ENCODE results near the gene ZBTB7C. TPM values are rescaled to one million over a fixed set of nuclear protein-coding genes. Genes with fewer than 3 reads are reported as not detected.

Gene ZBTB7C
- polyA plus RNA-seq, 1 of the 3 experiments (the other 2 are of a cell fraction): 0.05 TPM

GRCh38 chr18:48077291-48077690, 331.9 kb downstream of the ZBTB7C start:
- no peak overlapping the region for H2AFZ ChIP-seq (ENCODE audit: low read depth)
- no peak overlapping the region for H3K9ac ChIP-seq
- no peak overlapping the region for H3K4me2 ChIP-seq
- 74% methylated on average over 6 of the region's 8 CpGs for WGBS (ENCODE audit: low lambda C conversion rate)
- H3K27me3 ChIP-seq (ENCODE audit: insufficient read depth): no peaks in the 10 kb centered on the region
- no peaks in the 10 kb centered on the region for H3F3A ChIP-seq (replicated peaks; ENCODE audit: insufficient read depth)
- H3K4me1 ChIP-seq (ENCODE audit: control insufficient read depth in 1 of 2, insufficient read depth in 2 of 2, low read depth in 1 of 2, low read length in 1 of 2): peaks cover 8 to 55% of the 10 kb centered on the region in 2 experiments; a peak in 3 of 4 replicates
- H3K36me3 ChIP-seq (replicated peaks in 1 of 2; ENCODE audit: control insufficient read depth in 1 of 2, insufficient read depth in 2 of 2, low read length in 1 of 2): no peaks in the 10 kb centered on the region
- no peaks in the 10 kb centered on the region for H3K9me2 ChIP-seq
- no peaks in the 10 kb centered on the region for H4K20me1 ChIP-seq (ENCODE audit: insufficient read depth)
- H3K9me3 ChIP-seq: no peaks in the 10 kb centered on the region
- no peak for TF ChIP-seq CHD2 (IDR thresholded peaks at IDR 0.05; ENCODE audit: low read length, partially characterized antibody)
- no peak for TF ChIP-seq RFX5 (IDR thresholded peaks at IDR 0.05; ENCODE audit: low read length)
- no peak overlapping the region for H3K27ac ChIP-seq (ENCODE audit: low read depth in 2 of 2, low read length in 1 of 2)
- H3K79me2 ChIP-seq (ENCODE audit: insufficient read depth): no peaks in the 10 kb centered on the region
- no peak for DNase-seq
- POLR2A ChIA-PET: no interaction called here
- H3K4me3 ChIP-seq (ENCODE audit: low read depth in 2 of 2, low read length in 1 of 2): no peak overlapping the region
- CTCF ChIA-PET: interaction anchor here (0.8 kb wide), 1 partner anchor 153 kb away, joined by 4 read pairs; no protein-coding TSS in a partner anchor

- TF ChIP-seq RCOR1 (IDR thresholded peaks at IDR 0.05; ENCODE audit: low read length) (no peak), TEAD4 (IDR thresholded peaks at IDR 0.05; ENCODE audit: borderline replicate concordance, insufficient read depth) (no peak), FOXJ3 (CRISPR knock-in tag; IDR thresholded peaks at IDR 0.05) (no peak), GABPA (IDR thresholded peaks at IDR 0.05; ENCODE audit: low read depth) (no peak), JUND (IDR thresholded peaks at IDR 0.05) (no peak), MEF2A (IDR thresholded peaks at IDR 0.05; ENCODE audit: borderline replicate concordance, low read depth) (no peak), NFIC (IDR thresholded peaks at IDR 0.05; ENCODE audit: borderline replicate concordance) (no peak), SMC3 (IDR thresholded peaks at IDR 0.05; ENCODE audit: low read depth, low read length) (no peak), POLR2AphosphoS5 (IDR thresholded peaks at IDR 0.05; ENCODE audit: low read depth, low read length) (no peak)
- TF ChIP-seq, protein P1, sequence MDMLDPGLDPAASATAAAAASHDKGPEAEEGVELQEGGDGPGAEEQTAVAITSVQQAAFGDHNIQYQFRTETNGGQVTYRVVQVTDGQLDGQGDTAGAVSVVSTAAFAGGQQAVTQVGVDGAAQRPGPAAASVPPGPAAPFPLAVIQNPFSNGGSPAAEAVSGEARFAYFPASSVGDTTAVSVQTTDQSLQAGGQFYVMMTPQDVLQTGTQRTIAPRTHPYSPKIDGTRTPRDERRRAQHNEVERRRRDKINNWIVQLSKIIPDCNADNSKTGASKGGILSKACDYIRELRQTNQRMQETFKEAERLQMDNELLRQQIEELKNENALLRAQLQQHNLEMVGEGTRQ (IDR thresholded peaks at IDR 0.05; ENCODE audit: borderline replicate concordance, low read depth, low read length): no peak
- TF ChIP-seq, protein P2, sequence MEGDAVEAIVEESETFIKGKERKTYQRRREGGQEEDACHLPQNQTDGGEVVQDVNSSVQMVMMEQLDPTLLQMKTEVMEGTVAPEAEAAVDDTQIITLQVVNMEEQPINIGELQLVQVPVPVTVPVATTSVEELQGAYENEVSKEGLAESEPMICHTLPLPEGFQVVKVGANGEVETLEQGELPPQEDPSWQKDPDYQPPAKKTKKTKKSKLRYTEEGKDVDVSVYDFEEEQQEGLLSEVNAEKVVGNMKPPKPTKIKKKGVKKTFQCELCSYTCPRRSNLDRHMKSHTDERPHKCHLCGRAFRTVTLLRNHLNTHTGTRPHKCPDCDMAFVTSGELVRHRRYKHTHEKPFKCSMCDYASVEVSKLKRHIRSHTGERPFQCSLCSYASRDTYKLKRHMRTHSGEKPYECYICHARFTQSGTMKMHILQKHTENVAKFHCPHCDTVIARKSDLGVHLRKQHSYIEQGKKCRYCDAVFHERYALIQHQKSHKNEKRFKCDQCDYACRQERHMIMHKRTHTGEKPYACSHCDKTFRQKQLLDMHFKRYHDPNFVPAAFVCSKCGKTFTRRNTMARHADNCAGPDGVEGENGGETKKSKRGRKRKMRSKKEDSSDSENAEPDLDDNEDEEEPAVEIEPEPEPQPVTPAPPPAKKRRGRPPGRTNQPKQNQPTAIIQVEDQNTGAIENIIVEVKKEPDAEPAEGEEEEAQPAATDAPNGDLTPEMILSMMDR (IDR thresholded peaks at IDR 0.05): no peak
- ChIA-PET POLR2A (no interaction called here), CTCF (interaction anchor here (1.6 kb wide), 1 partner anchor 46 kb away, joined by 5 read pairs; no protein-coding TSS in a partner anchor)
- Histone ChIP-seq H3K79me2 (ENCODE audit: insufficient read depth) (no peaks in the 10 kb centered on the region), H3K9me3 (no peaks in the 10 kb centered on the region), H3K4me1 (ENCODE audit: control insufficient read depth in 1 of 2, insufficient read depth in 2 of 2, low read depth in 1 of 2, low read length in 1 of 2) (peaks cover 8 to 59% of the 10 kb centered on the region in 2 experiments; a peak in 3 of 4 replicates), H3K4me2 (no peak overlapping the region), H3K27ac (ENCODE audit: low read depth in 2 of 2, low read length in 1 of 2) (no peak overlapping the region), H2AFZ (ENCODE audit: low read depth) (no peak overlapping the region), H3F3A (replicated peaks; ENCODE audit: insufficient read depth) (no peaks in the 10 kb centered on the region), H3K4me3 (ENCODE audit: low read depth in 2 of 2, low read length in 1 of 2) (no peak overlapping the region), H3K9me2 (no peaks in the 10 kb centered on the region), H4K20me1 (ENCODE audit: insufficient read depth) (no peaks in the 10 kb centered on the region), H3K9ac (no peak overlapping the region), H3K36me3 (replicated peaks in 1 of 2; ENCODE audit: control insufficient read depth in 1 of 2, insufficient read depth in 2 of 2, low read length in 1 of 2) (no peaks in the 10 kb centered on the region), H3K27me3 (ENCODE audit: insufficient read depth) (no peaks in the 10 kb centered on the region)
- DNase-seq: no peak
- whole genome bisulfite sequencing (ENCODE audit: low lambda C conversion rate): 75% methylated on average over 1 of the region's 2 CpGs
Measured at GRCh38 chr18:48076461-48076860, 332.7 kb downstream of the ZBTB7C start.

All from SK-N-SH (cell line).